Measurements from ENCODE around the gene MCEE. TPM values are rescaled to one million over a fixed set of nuclear protein-coding genes. Genes with fewer than 3 reads are reported as not detected.
A peak's percentile ranks its signal among the peaks of the same experiment; 100 is the strongest.

MCEE gene
- total RNA-seq, 1 experiment from 2014 or later = 10.9 TPM

DNA sequence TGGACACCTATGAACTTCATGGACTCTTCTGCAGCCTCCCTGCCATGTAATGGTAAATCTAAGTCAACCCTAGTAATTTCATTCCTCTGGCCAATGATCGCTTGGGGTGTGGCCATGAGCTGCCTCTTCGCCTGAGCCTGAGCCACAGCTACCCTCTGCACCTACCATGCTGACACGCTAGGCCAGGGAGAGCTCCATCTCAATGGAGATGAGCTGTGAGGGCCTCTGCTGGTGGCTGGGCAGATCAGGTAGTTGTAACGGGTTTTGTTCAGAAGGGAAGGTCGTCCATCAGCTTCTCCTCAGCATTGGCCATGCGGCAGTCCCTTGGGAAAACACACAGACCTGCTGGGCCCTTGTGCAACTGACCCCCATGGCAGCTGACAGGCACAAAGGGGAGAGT, 24.8 kb upstream of the MCEE start:
- BruUV-seq (replicated peaks) = no TSS peak
- ATAC-seq = peak; percentile 48

DNA sequence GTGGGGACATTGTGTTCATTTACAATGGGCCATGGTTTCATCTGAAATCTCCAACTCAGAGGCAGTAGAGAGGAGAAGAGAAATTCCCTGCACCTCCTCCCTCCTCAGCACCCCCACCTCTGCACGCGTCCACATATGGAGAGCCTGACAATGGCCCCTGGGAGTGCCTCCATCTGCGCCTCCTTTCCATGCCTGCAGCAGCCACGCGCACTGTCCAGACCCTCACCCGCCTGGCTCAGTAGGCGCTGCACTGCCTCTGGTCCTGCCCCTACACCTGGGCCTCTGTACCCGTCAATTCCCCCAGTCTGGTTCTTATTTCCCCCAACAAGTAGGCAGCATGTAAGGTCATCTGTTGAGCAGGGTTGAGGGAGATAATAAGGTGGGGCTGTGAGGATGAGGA, 24.2 kb upstream of the MCEE start:
- Histone ChIP-seq H3K79me2 (ENCODE audit: low read length) (no peaks in the 10 kb centered on the region), H3K27ac (ENCODE audit: low read length) (no peak overlapping the region), H3K9me3 (ENCODE audit: low read length) (no peaks in the 10 kb centered on the region), H3K27me3 (ENCODE audit: low read length) (no peaks in the 10 kb centered on the region), H3K36me3 (ENCODE audit: low read depth, low read length) (peaks cover 10% of the 10 kb centered on the region), H3K9ac (ENCODE audit: low read length) (no peak overlapping the region), H2AFZ (ENCODE audit: low read length) (no peak overlapping the region), H3K4me3 (ENCODE audit: low read length) (no peak overlapping the region), H3K9me2 (replicated peaks; ENCODE audit: low read length) (no peaks in the 10 kb centered on the region), H3K4me1 (ENCODE audit: insufficient read depth, low read length) (peaks cover 12% of the 10 kb centered on the region), H4K20me1 (ENCODE audit: low read length) (no peaks in the 10 kb centered on the region; the same call in 1 of the 2 replicates), H3F3A (ENCODE audit: low read length, unreplicated experiment) (no peaks in the 10 kb centered on the region), H3K4me2 (ENCODE audit: low read length) (no peak overlapping the region)
- ChIA-PET CTCF (interaction anchor here (1.3 kb wide), 1 partner anchor 53 kb away, joined by 7 read pairs; no protein-coding TSS in a partner anchor), POLR2A (ENCODE audit: unreplicated experiment) (no interaction called here)
- DNase-seq = no peak
- TF ChIP-seq EZH2 (IDR thresholded peaks at IDR 0.05; ENCODE audit: low read length, unreplicated experiment) (no peak), EZH2phosphoT487 (IDR thresholded peaks at IDR 0.05; ENCODE audit: borderline replicate concordance, low read length) (no peak)
- TF ChIP-seq, protein P1, sequence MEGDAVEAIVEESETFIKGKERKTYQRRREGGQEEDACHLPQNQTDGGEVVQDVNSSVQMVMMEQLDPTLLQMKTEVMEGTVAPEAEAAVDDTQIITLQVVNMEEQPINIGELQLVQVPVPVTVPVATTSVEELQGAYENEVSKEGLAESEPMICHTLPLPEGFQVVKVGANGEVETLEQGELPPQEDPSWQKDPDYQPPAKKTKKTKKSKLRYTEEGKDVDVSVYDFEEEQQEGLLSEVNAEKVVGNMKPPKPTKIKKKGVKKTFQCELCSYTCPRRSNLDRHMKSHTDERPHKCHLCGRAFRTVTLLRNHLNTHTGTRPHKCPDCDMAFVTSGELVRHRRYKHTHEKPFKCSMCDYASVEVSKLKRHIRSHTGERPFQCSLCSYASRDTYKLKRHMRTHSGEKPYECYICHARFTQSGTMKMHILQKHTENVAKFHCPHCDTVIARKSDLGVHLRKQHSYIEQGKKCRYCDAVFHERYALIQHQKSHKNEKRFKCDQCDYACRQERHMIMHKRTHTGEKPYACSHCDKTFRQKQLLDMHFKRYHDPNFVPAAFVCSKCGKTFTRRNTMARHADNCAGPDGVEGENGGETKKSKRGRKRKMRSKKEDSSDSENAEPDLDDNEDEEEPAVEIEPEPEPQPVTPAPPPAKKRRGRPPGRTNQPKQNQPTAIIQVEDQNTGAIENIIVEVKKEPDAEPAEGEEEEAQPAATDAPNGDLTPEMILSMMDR (conservative IDR thresholded peaks at IDR 0.05; ENCODE audit: low read depth, low read length) = no peak
- no peak for ATAC-seq
- BruUV-seq (replicated peaks) = no TSS peak
- intact Hi-C loops (cut with micrococcal nuclease) = no loop called here

More for the DNA sequence above, 24.8 kb upstream of the MCEE start:
- Histone ChIP-seq H3K36me3 (ENCODE audit: low read depth, low read length) (peaks cover 6% of the 10 kb centered on the region; the same call in 1 of the 2 replicates), H3K27ac (ENCODE audit: low read length) (no peak overlapping the region), H3K9ac (ENCODE audit: low read length) (no peak overlapping the region), H4K20me1 (ENCODE audit: low read length) (no peaks in the 10 kb centered on the region), H2AFZ (ENCODE audit: low read length) (no peak overlapping the region), H3K4me3 (ENCODE audit: low read length) (no peak overlapping the region), H3F3A (ENCODE audit: low read length, unreplicated experiment) (no peaks in the 10 kb centered on the region), H3K9me2 (replicated peaks; ENCODE audit: low read length) (no peaks in the 10 kb centered on the region), H3K4me1 (ENCODE audit: insufficient read depth, low read length) (peaks cover 12% of the 10 kb centered on the region), H3K79me2 (ENCODE audit: low read length) (no peaks in the 10 kb centered on the region), H3K4me2 (ENCODE audit: low read length) (no peak overlapping the region), H3K9me3 (ENCODE audit: low read length) (no peaks in the 10 kb centered on the region), H3K27me3 (ENCODE audit: low read length) (no peaks in the 10 kb centered on the region)
- TF ChIP-seq EZH2phosphoT487 (IDR thresholded peaks at IDR 0.05; ENCODE audit: borderline replicate concordance, low read length) = no peak
- TF ChIP-seq, protein P1 (conservative IDR thresholded peaks at IDR 0.05; ENCODE audit: low read depth, low read length) = peak; percentile 59
- CTCF ChIA-PET = interaction anchor here (1.3 kb wide), 1 partner anchor 54 kb away, joined by 7 read pairs; no protein-coding TSS in a partner anchor
- DNase-seq = peak; percentile 60
- intact Hi-C loops (cut with micrococcal nuclease) = no loop called here
- POLR2A ChIA-PET (ENCODE audit: unreplicated experiment) = no interaction called here

DNA sequence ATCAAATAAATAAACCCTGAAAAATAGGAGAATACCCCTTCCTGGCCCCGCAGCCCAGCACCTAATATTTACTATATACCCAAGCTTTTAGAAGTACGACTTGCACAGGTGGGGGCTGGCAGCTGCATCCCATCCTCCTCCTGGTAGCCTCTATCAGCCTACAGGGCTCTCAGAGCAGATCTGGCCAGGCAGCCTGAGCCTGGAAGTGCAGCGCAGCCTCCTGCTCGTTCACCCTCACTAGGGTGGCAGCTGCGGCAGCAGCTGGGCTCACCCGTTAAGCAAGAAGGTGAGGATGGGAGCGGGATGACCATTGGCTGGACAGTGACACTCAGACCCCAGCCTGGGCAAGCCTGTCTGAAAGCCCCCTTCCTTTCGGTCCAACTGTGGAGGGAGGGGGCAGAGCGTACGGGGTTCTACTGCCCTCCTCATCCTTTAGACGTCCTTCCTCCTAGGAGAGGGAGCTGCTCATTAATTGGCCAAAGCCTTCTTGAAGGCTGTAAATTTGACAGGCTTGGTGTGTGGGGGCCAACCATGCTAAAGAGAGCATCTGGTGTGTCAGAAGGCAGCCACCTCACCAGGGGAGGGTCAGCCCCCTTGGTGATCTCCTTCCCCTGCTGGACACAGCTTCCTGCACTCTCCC, 23.7 kb upstream of the MCEE start:
- Histone ChIP-seq H3K9me2 (replicated peaks; ENCODE audit: low read length) (no peaks in the 10 kb centered on the region), H3K9me3 (ENCODE audit: low read length) (no peaks in the 10 kb centered on the region), H3K79me2 (ENCODE audit: low read length) (no peaks in the 10 kb centered on the region), H3F3A (ENCODE audit: low read length, unreplicated experiment) (no peaks in the 10 kb centered on the region), H3K9ac (ENCODE audit: low read length) (no peak overlapping the region), H3K4me2 (ENCODE audit: low read length) (no peak overlapping the region), H3K36me3 (ENCODE audit: low read depth, low read length) (peaks cover 16% of the 10 kb centered on the region), H2AFZ (ENCODE audit: low read length) (no peak overlapping the region), H3K4me3 (ENCODE audit: low read length) (no peak overlapping the region), H4K20me1 (ENCODE audit: low read length) (no peaks in the 10 kb centered on the region; the same call in 1 of the 2 replicates), H3K27ac (ENCODE audit: low read length) (no peak overlapping the region), H3K27me3 (ENCODE audit: low read length) (no peaks in the 10 kb centered on the region), H3K4me1 (ENCODE audit: insufficient read depth, low read length) (peaks cover 12% of the 10 kb centered on the region)
- intact Hi-C loops (cut with micrococcal nuclease) = no loop called here
- ATAC-seq = no peak
- TF ChIP-seq EZH2 (IDR thresholded peaks at IDR 0.05; ENCODE audit: low read length, unreplicated experiment) = no peak
- TF ChIP-seq, protein P1 (conservative IDR thresholded peaks at IDR 0.05; ENCODE audit: low read depth, low read length) = no peak
- POLR2A ChIA-PET (ENCODE audit: unreplicated experiment) = no interaction called here
- BruUV-seq (replicated peaks) = no TSS peak
- DNase-seq = no peak
- CTCF ChIA-PET = no interaction called here
